Measurements from ENCODE around the gene COL16A1. TPM values are rescaled to one million over a fixed set of nuclear protein-coding genes. Genes with fewer than 3 reads are reported as not detected.

Gene COL16A1
- total RNA-seq, 1 donor from 2014 or later = 0.22 TPM

DNA sequence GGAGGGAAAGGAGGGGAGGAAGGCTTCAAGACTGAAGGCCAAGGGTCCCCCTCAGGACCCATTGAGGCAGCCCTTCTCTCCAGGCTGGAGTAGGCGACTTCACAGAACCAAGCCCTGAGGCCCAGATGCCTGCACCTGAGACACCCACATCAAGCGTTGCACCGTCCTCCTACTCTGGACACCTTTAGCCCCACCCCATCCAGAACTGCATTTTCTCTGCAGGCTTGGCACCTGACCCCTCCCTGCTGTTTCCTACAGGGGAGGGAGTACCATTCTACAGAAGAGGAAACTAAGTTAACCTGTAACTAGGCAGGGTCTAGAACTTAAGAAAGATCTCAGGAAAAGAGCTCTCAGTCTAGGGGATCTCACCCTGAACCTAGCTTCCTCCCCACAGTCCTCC lies 71.2 kb downstream of the COL16A1 start:
- H3K36me3 ChIP-seq = no peaks in the 10 kb centered on the region
- H3K27ac ChIP-seq = no peak overlapping the region
- H3K27ac Mint-ChIP-seq = no peak overlapping the region
- no peaks in the 10 kb centered on the region for H3K4me1 ChIP-seq
- no peak overlapping the region for H2AFZ ChIP-seq (replicated peaks)
- H3K27me3 Mint-ChIP-seq (ENCODE audit: insufficient read depth, low read depth) = no peaks in the 10 kb centered on the region
- peaks cover 4% of the 10 kb centered on the region for H3K36me3 Mint-ChIP-seq
- TF ChIP-seq, protein P1, sequence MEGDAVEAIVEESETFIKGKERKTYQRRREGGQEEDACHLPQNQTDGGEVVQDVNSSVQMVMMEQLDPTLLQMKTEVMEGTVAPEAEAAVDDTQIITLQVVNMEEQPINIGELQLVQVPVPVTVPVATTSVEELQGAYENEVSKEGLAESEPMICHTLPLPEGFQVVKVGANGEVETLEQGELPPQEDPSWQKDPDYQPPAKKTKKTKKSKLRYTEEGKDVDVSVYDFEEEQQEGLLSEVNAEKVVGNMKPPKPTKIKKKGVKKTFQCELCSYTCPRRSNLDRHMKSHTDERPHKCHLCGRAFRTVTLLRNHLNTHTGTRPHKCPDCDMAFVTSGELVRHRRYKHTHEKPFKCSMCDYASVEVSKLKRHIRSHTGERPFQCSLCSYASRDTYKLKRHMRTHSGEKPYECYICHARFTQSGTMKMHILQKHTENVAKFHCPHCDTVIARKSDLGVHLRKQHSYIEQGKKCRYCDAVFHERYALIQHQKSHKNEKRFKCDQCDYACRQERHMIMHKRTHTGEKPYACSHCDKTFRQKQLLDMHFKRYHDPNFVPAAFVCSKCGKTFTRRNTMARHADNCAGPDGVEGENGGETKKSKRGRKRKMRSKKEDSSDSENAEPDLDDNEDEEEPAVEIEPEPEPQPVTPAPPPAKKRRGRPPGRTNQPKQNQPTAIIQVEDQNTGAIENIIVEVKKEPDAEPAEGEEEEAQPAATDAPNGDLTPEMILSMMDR (IDR thresholded peaks at IDR 0.05) = no peak
- TF ChIP-seq EZH2 (IDR thresholded peaks at IDR 0.05) (no peak), EZH2phosphoT487 (IDR thresholded peaks at IDR 0.05) (no peak)
- H3F3A ChIP-seq (ENCODE audit: low read depth) = no peaks in the 10 kb centered on the region
- H3K4me3 ChIP-seq = no peak overlapping the region
- H3K4me2 ChIP-seq = no peak overlapping the region
- H3K9me3 ChIP-seq (ENCODE audit: low read depth) = no peaks in the 10 kb centered on the region
- H4K20me1 ChIP-seq (ENCODE audit: low read depth) = no peaks in the 10 kb centered on the region
- no peak overlapping the region for H3K9ac ChIP-seq
- no peaks in the 10 kb centered on the region for H3K9me3 Mint-ChIP-seq
- no peaks in the 10 kb centered on the region for H3K4me1 Mint-ChIP-seq
- no peaks in the 10 kb centered on the region for H3K27me3 ChIP-seq
- DNase-seq (ENCODE audit: low spot score) = no peak
- H3K4me3 Mint-ChIP-seq = no peak overlapping the region
- peaks cover 12% of the 10 kb centered on the region for H3K79me2 ChIP-seq (ENCODE audit: low read depth)

DNA sequence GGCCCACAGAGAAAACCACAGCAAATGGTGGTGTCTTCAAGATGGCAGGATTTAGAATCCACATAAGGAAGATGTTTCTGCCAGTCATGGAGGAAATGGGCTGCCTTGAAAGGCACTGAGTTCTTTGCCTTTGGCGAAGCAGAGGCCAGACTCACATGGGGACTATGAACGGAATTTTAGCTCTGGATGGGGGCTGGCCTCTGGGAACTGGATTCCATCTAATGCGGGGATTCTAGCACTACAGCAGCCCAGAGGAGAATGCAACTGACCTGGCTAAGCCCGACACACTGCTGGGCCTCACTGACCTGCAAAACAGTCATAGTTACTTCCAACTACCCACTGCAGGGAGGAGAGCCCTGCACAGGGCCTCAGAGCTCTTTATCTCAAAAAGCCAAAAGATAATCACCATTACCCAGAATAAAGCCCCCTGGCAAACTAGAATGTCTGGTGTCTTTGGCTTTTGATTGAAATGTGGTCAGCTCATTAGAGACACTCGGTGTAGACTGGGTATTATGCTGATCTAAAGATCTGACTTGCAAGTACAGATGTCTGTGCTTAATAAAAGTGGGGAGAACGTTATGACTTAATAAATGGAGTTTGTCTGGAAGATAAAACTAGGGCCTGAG lies 74.8 kb downstream of the COL16A1 start:
- peaks cover 2% of the 10 kb centered on the region for H3K27me3 Mint-ChIP-seq (ENCODE audit: insufficient read depth, low read depth)
- H3K36me3 Mint-ChIP-seq = peaks cover 4% of the 10 kb centered on the region
- TF ChIP-seq, protein P1 (IDR thresholded peaks at IDR 0.05) = no peak
- TF ChIP-seq EZH2 (IDR thresholded peaks at IDR 0.05) (no peak), EZH2phosphoT487 (IDR thresholded peaks at IDR 0.05) (no peak)
- H3K4me1 Mint-ChIP-seq = peaks cover 17% of the 10 kb centered on the region
- no peak overlapping the region for H3K4me3 Mint-ChIP-seq
- no peak overlapping the region for H3K9ac ChIP-seq
- H3K4me2 ChIP-seq = no peak overlapping the region
- H3K36me3 ChIP-seq = no peaks in the 10 kb centered on the region
- H2AFZ ChIP-seq (replicated peaks) = no peak overlapping the region
- no peaks in the 10 kb centered on the region for H4K20me1 ChIP-seq (ENCODE audit: low read depth)
- no peak overlapping the region for H3K4me3 ChIP-seq
- no peaks in the 10 kb centered on the region for H3K79me2 ChIP-seq (ENCODE audit: low read depth)
- H3K9me3 ChIP-seq (ENCODE audit: low read depth) = no peaks in the 10 kb centered on the region
- H3K27ac Mint-ChIP-seq = no peak overlapping the region
- no peak overlapping the region for H3K27ac ChIP-seq
- H3K27me3 ChIP-seq = no peaks in the 10 kb centered on the region
- no peak for DNase-seq (ENCODE audit: low spot score)
- no peaks in the 10 kb centered on the region for H3K4me1 ChIP-seq
- no peaks in the 10 kb centered on the region for H3K9me3 Mint-ChIP-seq
- no peaks in the 10 kb centered on the region for H3F3A ChIP-seq (ENCODE audit: low read depth)

DNA sequence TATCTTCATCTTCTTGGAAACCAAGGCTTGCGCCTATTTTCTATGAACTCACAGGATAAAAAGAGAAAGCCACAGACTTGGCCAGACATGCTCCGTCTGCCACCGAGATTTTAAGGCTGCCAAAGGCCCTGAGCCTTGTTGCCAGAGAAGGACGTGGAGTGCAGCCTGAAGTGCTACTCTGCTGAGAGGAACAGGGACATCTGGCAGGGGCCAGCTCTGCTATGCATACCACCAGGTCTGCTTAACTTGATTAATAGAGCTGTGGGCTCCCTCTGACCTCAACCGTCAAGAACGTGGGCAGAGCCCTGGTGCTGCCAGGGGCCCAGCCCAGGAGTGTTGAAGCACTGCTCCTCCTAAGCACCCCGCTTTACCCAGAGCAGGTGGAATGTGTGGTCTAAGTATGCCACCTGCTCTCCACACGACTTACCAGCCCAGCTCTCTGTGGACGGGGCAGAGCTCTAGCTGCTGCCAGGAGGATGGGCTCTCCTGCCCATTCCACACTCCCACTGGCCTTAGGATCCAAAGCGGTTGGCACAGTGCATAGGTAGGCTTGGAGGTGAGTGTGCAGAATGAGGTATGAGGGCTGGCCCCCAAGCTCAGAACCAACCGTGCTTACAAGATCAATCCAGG lies 75.8 kb downstream of the COL16A1 start:
- TF ChIP-seq, protein P1 (IDR thresholded peaks at IDR 0.05) = no peak
- no peak for TF ChIP-seq EZH2phosphoT487 (IDR thresholded peaks at IDR 0.05)
- no peak for TF ChIP-seq EZH2 (IDR thresholded peaks at IDR 0.05)
- H3K27me3 ChIP-seq = no peaks in the 10 kb centered on the region
- H4K20me1 ChIP-seq (ENCODE audit: low read depth) = no peaks in the 10 kb centered on the region
- no peaks in the 10 kb centered on the region for H3K4me1 ChIP-seq
- no peak overlapping the region for H3K4me3 ChIP-seq
- peak overlapping the region; percentile 50 for H3K27ac Mint-ChIP-seq
- DNase-seq (ENCODE audit: low spot score) = no peak
- H3K79me2 ChIP-seq (ENCODE audit: low read depth) = no peaks in the 10 kb centered on the region
- H3K27ac ChIP-seq = no peak overlapping the region
- no peak overlapping the region for H3K4me2 ChIP-seq
- H3K36me3 ChIP-seq = no peaks in the 10 kb centered on the region
- H3K4me3 Mint-ChIP-seq = no peak overlapping the region
- peaks cover 6% of the 10 kb centered on the region for H3K36me3 Mint-ChIP-seq
- H3F3A ChIP-seq (ENCODE audit: low read depth) = no peaks in the 10 kb centered on the region
- H3K27me3 Mint-ChIP-seq (ENCODE audit: insufficient read depth, low read depth) = peaks cover 2% of the 10 kb centered on the region
- H3K9me3 Mint-ChIP-seq = no peaks in the 10 kb centered on the region
- H3K4me1 Mint-ChIP-seq = peaks cover 17% of the 10 kb centered on the region
- no peaks in the 10 kb centered on the region for H3K9me3 ChIP-seq (ENCODE audit: low read depth)
- no peak overlapping the region for H2AFZ ChIP-seq (replicated peaks)
- no peak overlapping the region for H3K9ac ChIP-seq
